Hematopoietic multipotent progenitor cell treated with erythropoietin and hydrocortisone succinate and interleukin-3 and kit ligand, for 6 days (in vitro differentiated cells): ENCODE results near the gene INPP5E.

Experiments
- DNase-seq: peaks from one replicate; pipeline ENCODE4 v3.0.0-alpha.2; 2015

The INPP5E gene

GRCh38 chr9:136445799-136446198 is 6.2 kb upstream of the INPP5E start:
- no peak for DNase-seq

- DNase-seq = no peak
These were observed 4.5 kb upstream of the INPP5E start for GRCh38 chr9:136444102-136444501.

GRCh38 chr9:136443687-136444086 is 4.0 kb upstream of the INPP5E start:
- DNase-seq = no peak

DNA sequence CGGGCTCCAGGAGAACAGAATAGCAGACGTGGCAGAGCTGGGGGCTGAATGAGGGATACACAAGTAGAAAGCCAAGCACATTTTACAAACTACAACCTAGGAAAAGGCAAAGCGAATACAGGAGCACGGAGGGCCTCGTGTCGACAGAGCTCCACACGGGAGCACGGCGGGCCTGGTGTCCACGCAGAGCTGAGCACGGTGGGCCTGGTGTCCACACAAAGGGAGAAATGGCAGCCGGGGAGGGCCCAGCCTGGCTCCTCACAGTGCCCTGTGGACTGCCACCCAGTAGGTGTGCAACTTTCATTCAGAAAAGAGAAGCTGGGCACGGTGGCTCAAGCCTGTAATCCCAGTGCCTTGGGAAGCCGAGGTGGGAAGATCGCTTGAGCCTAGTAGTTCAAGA is 3.4 kb upstream of the INPP5E start:
- no peak for DNase-seq

- no peak for DNase-seq
These were observed 2.6 kb upstream of the INPP5E start for GRCh38 chr9:136442265-136442664.

- no peak for DNase-seq
These were observed 2.1 kb upstream of the INPP5E start for GRCh38 chr9:136441681-136442245.

GRCh38 chr9:136441191-136441680 is 1.6 kb upstream of the INPP5E start:
- no peak for DNase-seq

DNA sequence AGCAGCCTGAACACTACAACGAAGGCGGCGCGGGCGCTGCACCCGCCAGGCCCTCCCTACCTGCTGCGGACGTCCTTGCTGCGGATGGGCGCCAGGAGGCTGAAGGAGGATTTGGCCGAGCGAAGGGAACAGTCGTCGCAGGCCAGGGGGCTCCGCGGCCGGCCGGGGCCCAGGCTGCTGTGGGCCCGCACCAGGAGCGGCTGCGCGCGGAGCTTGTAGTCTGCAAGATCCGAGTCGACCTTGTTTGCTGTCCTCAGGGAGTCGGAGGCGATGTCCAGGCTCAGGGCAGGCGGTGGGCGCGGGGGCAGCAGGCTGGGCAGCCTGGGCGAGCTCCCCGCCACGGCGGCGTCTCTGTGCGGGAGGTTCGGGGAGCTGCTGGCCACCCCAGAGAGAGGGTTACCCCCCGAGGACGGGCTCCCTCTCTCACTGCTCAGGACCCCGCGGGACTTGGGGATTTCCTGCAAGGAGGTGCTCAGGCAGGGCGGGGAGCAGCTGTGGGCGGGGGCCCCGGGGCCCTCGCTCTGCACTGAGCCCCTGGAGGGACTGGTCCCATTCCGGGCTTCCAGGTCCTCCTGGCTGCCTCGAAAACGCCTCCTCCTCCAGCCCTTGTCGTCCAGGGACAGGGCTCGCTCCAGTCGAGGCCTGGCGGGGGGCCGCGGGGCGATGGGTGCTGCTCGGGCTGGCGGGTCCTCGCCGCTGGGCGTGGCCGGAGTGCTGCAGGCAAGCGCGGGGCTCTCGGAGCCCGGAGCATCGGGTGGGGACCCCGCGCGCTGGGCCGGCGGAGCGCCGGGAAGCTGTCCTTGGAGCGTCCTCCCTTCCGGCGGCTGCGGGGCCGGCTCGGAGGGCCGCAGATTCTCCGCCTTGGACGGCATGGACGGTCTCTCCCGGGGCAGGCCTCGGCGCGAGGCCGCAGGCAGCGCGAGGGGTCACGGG is 831 bp downstream of the INPP5E start:
- peak; percentile 46 for DNase-seq

- no peak for DNase-seq
These were observed 1.7 kb downstream of the INPP5E start for GRCh38 chr9:136437839-136438547.

DNA sequence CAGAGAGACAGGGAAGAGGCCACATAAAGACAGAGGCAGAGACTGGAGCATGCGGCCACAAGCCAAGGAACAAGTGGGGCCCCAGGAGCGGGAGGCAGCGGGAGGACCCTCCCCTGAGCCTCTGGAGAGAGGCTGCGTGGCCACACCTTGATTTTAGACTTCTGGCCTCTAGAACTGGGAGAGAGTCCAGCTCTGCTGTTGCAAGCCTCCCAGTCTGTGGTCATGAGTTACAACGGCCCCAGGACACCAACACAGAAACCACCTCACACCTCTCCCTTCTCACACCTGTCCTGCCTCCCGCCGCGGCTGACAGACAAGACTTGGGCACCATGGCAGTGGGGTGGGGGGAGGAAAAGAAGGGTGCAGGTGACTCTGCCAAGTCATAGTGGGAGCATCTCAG is 2.2 kb downstream of the INPP5E start:
- DNase-seq = peak; percentile 17

- no peak for DNase-seq
These were observed 3.5 kb downstream of the INPP5E start for GRCh38 chr9:136436055-136436634.

GRCh38 chr9:136434580-136435169 is 5.0 kb downstream of the INPP5E start:
- no peak for DNase-seq

- no peak for DNase-seq
These were observed 5.6 kb downstream of the INPP5E start for GRCh38 chr9:136433849-136434579.

- no peak for DNase-seq
These were observed 6.5 kb downstream of the INPP5E start for GRCh38 chr9:136433043-136433715.

DNA sequence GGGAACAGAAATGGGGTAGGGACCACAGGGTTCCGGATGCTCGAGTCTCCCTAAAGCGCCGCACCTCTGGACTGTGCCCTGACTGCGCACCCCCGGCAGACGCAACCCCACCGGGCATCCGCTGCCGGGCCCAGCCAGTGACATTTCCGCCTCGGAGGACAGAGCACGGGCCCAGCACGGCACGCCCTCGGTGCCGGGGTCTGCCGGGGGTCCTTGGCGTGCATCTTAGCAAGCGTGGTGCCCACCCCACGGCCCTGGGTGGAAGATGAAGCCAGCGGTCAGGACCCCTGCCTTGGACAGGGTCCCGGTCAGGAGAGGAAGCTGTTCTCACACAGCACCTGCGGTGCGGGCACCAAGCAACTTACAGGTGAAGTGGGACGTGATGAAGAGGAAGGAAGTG is 7.1 kb downstream of the INPP5E start:
- DNase-seq = no peak

- no peak for DNase-seq
These were observed 7.8 kb downstream of the INPP5E start for GRCh38 chr9:136431782-136432350.

GRCh38 chr9:136430588-136431234 is 8.9 kb downstream of the INPP5E start:
- DNase-seq = no peak

DNA sequence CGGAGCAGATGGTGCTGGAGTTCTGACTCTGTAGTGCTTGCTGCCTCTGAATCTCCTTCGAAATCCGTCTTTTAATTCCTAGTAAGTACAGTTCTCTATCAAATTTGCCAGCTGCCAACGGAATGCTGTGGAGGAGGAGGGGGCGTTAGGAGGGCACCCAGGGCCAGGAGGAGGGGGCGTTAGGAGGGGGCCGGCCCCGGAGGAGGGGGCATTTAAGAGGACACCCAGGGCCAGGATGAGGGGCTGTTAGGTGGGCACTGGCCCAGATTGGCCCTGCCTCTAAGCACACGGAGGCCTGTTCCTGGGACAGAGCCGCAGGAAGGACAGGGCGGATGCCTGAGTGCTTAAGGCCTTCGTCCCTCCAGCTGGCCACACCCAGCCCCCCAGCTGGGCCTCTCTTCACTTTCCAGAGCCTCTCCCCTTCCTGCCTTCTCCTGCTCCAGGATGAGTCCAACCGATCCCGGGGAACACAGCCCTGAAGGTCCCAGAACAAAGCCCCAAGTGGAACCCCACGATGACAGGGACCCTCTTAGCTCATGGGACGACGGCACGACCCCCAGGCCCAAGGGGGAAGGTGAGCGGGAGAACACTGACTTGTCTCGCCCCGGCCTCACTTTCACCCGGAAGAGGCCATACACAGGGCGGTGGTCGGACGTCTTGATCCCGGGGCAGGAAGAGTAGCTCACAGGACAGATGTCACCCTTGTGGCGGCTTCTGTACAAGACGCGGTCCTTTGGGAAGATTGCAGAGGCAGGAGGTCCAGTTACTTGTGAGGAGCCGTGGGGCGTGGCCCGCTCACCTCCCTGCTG is 9.8 kb downstream of the INPP5E start:
- no peak for DNase-seq

- no peak for DNase-seq
These were observed 10.5 kb downstream of the INPP5E start for GRCh38 chr9:136429075-136429628.
